Liver (tissue), 9 donors: ENCODE data around the gene CTNNA2. TPM values are rescaled to one million over a fixed set of nuclear protein-coding genes. Genes with fewer than 3 reads are reported as not detected.

Source experiments
- DNase-seq: peaks from one replicate; pipeline ENCODE4 v3.0.0-alpha.2; 2017; ENCODE audit warnings: low spot score
- H3K27ac ChIP-seq, 2 donors: one replicate each; pipeline ENCODE4 v1.7.0; 2013; ENCODE audit warnings: inconsistent platforms in 2 of 2, low read length in 2 of 2, control low read depth in 1 of 2, low read depth in 1 of 2, mild to moderate bottlenecking in 1 of 2
- H3K27me3 ChIP-seq, 4 donors: one replicate each; pipeline versions ENCODE4 v1.6.1 to v1.7.0; 2013; ENCODE audit warnings: low read length in 3 of 4, inconsistent platforms in 1 of 4, mild to moderate bottlenecking in 1 of 4, moderate library complexity in 1 of 4; ENCODE audit not compliant: control insufficient read depth in 4 of 4, insufficient read depth in 4 of 4
- H3K36me3 ChIP-seq, 4 donors: one replicate each; pipeline versions ENCODE4 v1.6.1 to v1.7.0; 2013; ENCODE audit warnings: low read length in 3 of 4, mild to moderate bottlenecking in 3 of 4, low read depth in 1 of 4, moderate library complexity in 1 of 4; ENCODE audit not compliant: control insufficient read depth in 4 of 4, insufficient read depth in 3 of 4
- H3K4me1 ChIP-seq, 4 donors: one replicate each; pipeline versions ENCODE4 v1.6.1 to v1.7.0; 2013; ENCODE audit warnings: low read length in 3 of 4, mild to moderate bottlenecking in 3 of 4, moderate library complexity in 1 of 4; ENCODE audit not compliant: control insufficient read depth in 4 of 4, insufficient read depth in 4 of 4
- H3K4me3 ChIP-seq, 3 donors: one replicate each; pipeline versions ENCODE4 v1.6.1 to v1.7.0; 2013; ENCODE audit warnings: low read length in 3 of 3, control low read depth in 1 of 3, low read depth in 1 of 3, mild to moderate bottlenecking in 1 of 3
- H3K9ac ChIP-seq, 2 donors: one replicate each; pipeline ENCODE4 v1.7.0; 2013; ENCODE audit warnings: low read length in 2 of 2, mild to moderate bottlenecking in 2 of 2, moderate library complexity in 2 of 2, control low read depth in 1 of 2, low read depth in 1 of 2
- H3K9me3 ChIP-seq, 4 donors: one replicate each; pipeline versions ENCODE4 v1.6.1 to v1.7.0; 2013; ENCODE audit warnings: low read length in 3 of 4; ENCODE audit not compliant: control insufficient read depth in 4 of 4
- EGR1 ChIP-seq, 2 donors: IDR thresholded peaks; 2 replicates each; pipeline ENCODE4 v1.6.1; 2016 to 2018; ENCODE audit warnings: antibody characterized with exemption in 2 of 2, low read depth in 2 of 2
- FOXA1 ChIP-seq: IDR thresholded peaks from 2 replicates; pipeline ENCODE4 v1.6.1; 2016; ENCODE audit warnings: antibody characterized with exemption
- FOXA2 ChIP-seq: IDR thresholded peaks from 2 replicates; pipeline ENCODE4 v1.6.1; 2016; ENCODE audit warnings: antibody characterized with exemption
- GABPA ChIP-seq, 2 donors: IDR thresholded peaks in 1 of 2; conservative IDR thresholded peaks in 1 of 2; 2 replicates each; pipeline ENCODE4 v1.6.1; 2016; ENCODE audit warnings: antibody characterized with exemption in 2 of 2, mild to moderate bottlenecking in 1 of 2, moderate library complexity in 1 of 2
- HNF4A ChIP-seq, 2 donors: conservative IDR thresholded peaks; 2 replicates each; pipeline ENCODE4 v1.6.1; 2016; ENCODE audit warnings: antibody characterized with exemption in 2 of 2, mild to moderate bottlenecking in 2 of 2
- HNF4G ChIP-seq: IDR thresholded peaks from 2 replicates; pipeline ENCODE4 v1.6.1; 2016; ENCODE audit warnings: antibody characterized with exemption
- JUND ChIP-seq, 2 donors: IDR thresholded peaks; 2 replicates each; pipeline ENCODE4 v1.6.1; 2016; ENCODE audit warnings: antibody characterized with exemption in 2 of 2
- MAX ChIP-seq: IDR thresholded peaks from 2 replicates; pipeline ENCODE4 v1.6.1; 2016; ENCODE audit warnings: antibody characterized with exemption
- NR2F2 ChIP-seq: IDR thresholded peaks from 2 replicates; pipeline ENCODE4 v1.6.1; 2016; ENCODE audit warnings: antibody characterized with exemption
- RAD21 ChIP-seq, 2 donors: IDR thresholded peaks; 2 replicates each; pipeline ENCODE4 v1.6.1; 2016; ENCODE audit warnings: antibody characterized with exemption in 2 of 2, mild to moderate bottlenecking in 2 of 2
- REST ChIP-seq: IDR thresholded peaks from 2 replicates; pipeline ENCODE4 v1.6.1; 2016; ENCODE audit warnings: antibody characterized with exemption, mild to moderate bottlenecking
- RXRA ChIP-seq, 2 donors: IDR thresholded peaks; 2 replicates each; pipeline ENCODE4 v1.6.1; 2017 to 2018; ENCODE audit warnings: antibody characterized with exemption in 2 of 2, mild to moderate bottlenecking in 1 of 2
- SP1 ChIP-seq: IDR thresholded peaks from 2 replicates; pipeline ENCODE4 v1.6.1; 2018; ENCODE audit warnings: antibody characterized with exemption, mild to moderate bottlenecking
- TAF1 ChIP-seq: conservative IDR thresholded peaks from 2 replicates; pipeline ENCODE4 v1.6.1; 2016; ENCODE audit warnings: antibody characterized with exemption, mild to moderate bottlenecking
- YY1 ChIP-seq: IDR thresholded peaks from 2 replicates; pipeline ENCODE4 v1.6.1; 2016; ENCODE audit warnings: antibody characterized with exemption, mild to moderate bottlenecking
- WGBS: extraction: QIAGEN DNeasy Blood & Tissue Kit; methylation state at CpG from one replicate; pipeline ENCODE4 v1.1.7; 2013; 5-methylcytosine and 5-hydroxymethylcytosine counted together
- polyA plus RNA-seq, 2 donors: library from polyadenylated mRNA; stranded (reverse) in 1 of 2; unstranded in 1 of 2; fragments of 200-250 nt in 1 of 2; fragments of >200 nt in 1 of 2; fragmentation: Nextera tagmentation in 1 of 2; extraction: Ambion mirVana in 1 of 2; gene quantifications; one replicate each; pipeline versions ENCODE4 v1.2.1 to v1.2.3, GENCODE V29; 2013 to 2015
- total RNA-seq, 2 donors: library from RNA; depleted of rRNA; stranded (reverse); fragments of >200 nt; gene quantifications; one replicate each; pipeline ENCODE4 v1.2.3, GENCODE V29; 2014
- TF ChIP-seq, protein P1 (sequence below): fragments of 150-350 bp; IDR thresholded peaks from 2 replicates; pipeline ENCODE4 v1.5.1; 2017; ENCODE audit warnings: improper control_type of control experiment, low read depth, low read length; ENCODE audit not compliant: missing input control
- TF ChIP-seq, protein P2 (sequence below): IDR thresholded peaks from 2 replicates; pipeline ENCODE4 v1.6.1; 2016; ENCODE audit warnings: antibody characterized with exemption
- TF ChIP-seq, protein P3 (sequence below): IDR thresholded peaks from 2 replicates; pipeline ENCODE4 v1.6.1; 2016; ENCODE audit warnings: antibody characterized with exemption
- donor health status: healthy.
- donor health status: healthy.
- donor health status: healthy.
- donor health status: healthy.
- donor health status: healthy.

CTNNA2 gene
- total and polyA plus RNA-seq, 4 donors = 0.05 TPM; not detected in 3

- H3K27me3 ChIP-seq = peaks cover 0 to 14% (median 10%) of the 10 kb centered on the region in 4 donors
- no peak overlapping the region for H3K4me3 ChIP-seq
- DNase-seq = no peak
- no peaks in the 10 kb centered on the region for H3K36me3 ChIP-seq
- H3K27ac ChIP-seq = no peak overlapping the region
- H3K9ac ChIP-seq = no peak overlapping the region
- TF ChIP-seq TAF1 (no peak), YY1 (no peak), HNF4A (conservative IDR thresholded peaks at IDR 0.05) (no peak), REST (no peak), NR2F2 (no peak), RAD21 (IDR thresholded peaks at IDR 0.05) (no peak), FOXA1 (no peak), FOXA2 (no peak), RXRA (IDR thresholded peaks at IDR 0.05) (no peak), EGR1 (IDR thresholded peaks at IDR 0.05; ENCODE audit: low read depth in 2 of 2) (no peak), MAX (no peak), JUND (IDR thresholded peaks at IDR 0.05) (no peak), HNF4G (no peak), GABPA (IDR thresholded peaks at IDR 0.05 in 1 of 2, conservative IDR thresholded peaks at IDR 0.05 in 1 of 2) (no peak), SP1 (no peak)
- TF ChIP-seq, protein P1, sequence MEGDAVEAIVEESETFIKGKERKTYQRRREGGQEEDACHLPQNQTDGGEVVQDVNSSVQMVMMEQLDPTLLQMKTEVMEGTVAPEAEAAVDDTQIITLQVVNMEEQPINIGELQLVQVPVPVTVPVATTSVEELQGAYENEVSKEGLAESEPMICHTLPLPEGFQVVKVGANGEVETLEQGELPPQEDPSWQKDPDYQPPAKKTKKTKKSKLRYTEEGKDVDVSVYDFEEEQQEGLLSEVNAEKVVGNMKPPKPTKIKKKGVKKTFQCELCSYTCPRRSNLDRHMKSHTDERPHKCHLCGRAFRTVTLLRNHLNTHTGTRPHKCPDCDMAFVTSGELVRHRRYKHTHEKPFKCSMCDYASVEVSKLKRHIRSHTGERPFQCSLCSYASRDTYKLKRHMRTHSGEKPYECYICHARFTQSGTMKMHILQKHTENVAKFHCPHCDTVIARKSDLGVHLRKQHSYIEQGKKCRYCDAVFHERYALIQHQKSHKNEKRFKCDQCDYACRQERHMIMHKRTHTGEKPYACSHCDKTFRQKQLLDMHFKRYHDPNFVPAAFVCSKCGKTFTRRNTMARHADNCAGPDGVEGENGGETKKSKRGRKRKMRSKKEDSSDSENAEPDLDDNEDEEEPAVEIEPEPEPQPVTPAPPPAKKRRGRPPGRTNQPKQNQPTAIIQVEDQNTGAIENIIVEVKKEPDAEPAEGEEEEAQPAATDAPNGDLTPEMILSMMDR = no peak
- TF ChIP-seq, protein P2, sequence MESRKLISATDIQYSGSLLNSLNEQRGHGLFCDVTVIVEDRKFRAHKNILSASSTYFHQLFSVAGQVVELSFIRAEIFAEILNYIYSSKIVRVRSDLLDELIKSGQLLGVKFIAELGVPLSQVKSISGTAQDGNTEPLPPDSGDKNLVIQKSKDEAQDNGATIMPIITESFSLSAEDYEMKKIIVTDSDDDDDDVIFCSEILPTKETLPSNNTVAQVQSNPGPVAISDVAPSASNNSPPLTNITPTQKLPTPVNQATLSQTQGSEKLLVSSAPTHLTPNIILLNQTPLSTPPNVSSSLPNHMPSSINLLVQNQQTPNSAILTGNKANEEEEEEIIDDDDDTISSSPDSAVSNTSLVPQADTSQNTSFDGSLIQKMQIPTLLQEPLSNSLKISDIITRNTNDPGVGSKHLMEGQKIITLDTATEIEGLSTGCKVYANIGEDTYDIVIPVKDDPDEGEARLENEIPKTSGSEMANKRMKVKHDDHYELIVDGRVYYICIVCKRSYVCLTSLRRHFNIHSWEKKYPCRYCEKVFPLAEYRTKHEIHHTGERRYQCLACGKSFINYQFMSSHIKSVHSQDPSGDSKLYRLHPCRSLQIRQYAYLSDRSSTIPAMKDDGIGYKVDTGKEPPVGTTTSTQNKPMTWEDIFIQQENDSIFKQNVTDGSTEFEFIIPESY = no peak
- TF ChIP-seq, protein P3, sequence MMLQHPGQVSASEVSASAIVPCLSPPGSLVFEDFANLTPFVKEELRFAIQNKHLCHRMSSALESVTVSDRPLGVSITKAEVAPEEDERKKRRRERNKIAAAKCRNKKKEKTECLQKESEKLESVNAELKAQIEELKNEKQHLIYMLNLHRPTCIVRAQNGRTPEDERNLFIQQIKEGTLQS = no peak
- H3K9me3 ChIP-seq = no peaks in the 10 kb centered on the region
- no peaks in the 10 kb centered on the region for H3K4me1 ChIP-seq
- WGBS = 14% methylated on average over 12 of the region's 12 CpGs
Measured at GRCh38 chr2:80302001-80302313, 789.1 kb downstream of the CTNNA2 start.
